GM21360 (cell line): ENCODE data around the gene GPER1.
"Not testable (repeated sequence)": the region's sequence is repeated elsewhere in the genome, so short reads cannot be mapped to it uniquely, and the experiment has no call there.

Source experiments
- ATAC-seq: cut with Tn5 transposase; IDR thresholded peaks from one replicate; pipeline ENCODE4 v1.9.1; 2021; ENCODE audit warnings: mild to moderate bottlenecking, moderate library complexity; ENCODE audit not compliant: unreplicated experiment

The GPER1 gene

DNA sequence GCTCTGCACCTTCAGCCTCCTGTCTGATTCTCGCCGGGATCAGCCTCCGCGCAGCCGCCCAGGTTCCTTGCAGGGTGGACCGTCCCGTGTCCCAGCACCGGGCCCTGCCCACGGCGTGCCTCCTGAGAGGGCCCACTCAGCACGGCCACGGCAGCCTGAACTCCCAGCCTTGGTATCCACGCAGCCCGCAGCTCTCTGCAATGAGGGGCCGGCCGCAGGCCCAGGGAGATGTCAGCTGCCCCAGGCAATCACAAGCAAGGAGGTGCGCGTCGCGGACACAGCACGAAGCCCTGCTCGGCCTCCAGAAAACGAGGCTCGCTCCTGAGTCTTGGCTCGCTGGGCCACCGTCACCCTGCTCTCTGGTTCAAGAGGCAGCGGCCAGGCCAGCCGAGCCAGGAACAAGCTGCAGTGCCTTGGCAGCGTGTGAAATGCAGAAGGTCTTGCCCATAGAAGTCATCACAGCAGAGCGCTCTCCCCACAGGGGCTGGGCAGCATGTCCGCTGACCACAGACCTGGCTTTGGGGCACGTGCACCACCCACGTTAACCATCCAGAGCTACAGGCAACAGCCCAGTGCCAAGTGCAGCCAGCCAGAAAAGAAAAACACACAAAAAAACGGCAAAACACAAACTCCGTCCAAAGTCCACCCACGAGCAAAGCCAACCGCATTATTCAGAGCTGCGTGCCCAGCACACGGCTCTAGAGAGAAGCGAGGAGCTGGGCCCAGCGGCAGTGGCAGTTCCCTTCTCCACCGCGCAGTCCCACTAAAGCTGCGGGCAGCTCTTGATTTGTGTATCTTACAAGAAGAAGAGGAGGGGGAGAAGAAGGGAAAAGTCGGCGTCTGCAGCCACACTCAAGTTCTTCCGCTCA, 13.9 kb downstream of the GPER1 start:
- ATAC-seq: no peak

GRCh38 chr7:1103009-1103788, 15.3 kb downstream of the GPER1 start:
- no peak for ATAC-seq

GRCh38 chr7:1103789-1104515, 16.0 kb downstream of the GPER1 start:
- ATAC-seq: no peak

- no peak for ATAC-seq
Measured at GRCh38 chr7:1104516-1105179, 16.7 kb downstream of the GPER1 start.

DNA sequence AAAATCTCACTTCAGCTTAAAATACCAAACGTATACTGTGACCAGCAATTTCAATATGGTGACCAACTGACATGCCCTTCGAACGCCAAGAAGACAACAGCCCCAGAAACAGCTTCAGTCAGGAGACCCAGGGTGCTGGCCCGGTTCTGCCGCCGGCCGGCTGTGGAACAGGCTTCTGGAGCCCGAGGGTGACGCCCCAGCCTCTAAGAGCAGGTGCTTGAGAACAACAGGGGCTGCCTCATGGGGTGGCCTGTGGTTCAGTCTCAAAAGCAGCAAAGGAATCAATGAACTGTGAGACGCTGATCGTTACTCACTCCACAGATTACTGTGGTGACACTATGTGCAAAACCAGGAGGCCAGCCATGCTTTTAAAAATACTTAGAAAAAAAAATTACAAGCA, 17.3 kb downstream of the GPER1 start:
- peak; percentile 65 for ATAC-seq

DNA sequence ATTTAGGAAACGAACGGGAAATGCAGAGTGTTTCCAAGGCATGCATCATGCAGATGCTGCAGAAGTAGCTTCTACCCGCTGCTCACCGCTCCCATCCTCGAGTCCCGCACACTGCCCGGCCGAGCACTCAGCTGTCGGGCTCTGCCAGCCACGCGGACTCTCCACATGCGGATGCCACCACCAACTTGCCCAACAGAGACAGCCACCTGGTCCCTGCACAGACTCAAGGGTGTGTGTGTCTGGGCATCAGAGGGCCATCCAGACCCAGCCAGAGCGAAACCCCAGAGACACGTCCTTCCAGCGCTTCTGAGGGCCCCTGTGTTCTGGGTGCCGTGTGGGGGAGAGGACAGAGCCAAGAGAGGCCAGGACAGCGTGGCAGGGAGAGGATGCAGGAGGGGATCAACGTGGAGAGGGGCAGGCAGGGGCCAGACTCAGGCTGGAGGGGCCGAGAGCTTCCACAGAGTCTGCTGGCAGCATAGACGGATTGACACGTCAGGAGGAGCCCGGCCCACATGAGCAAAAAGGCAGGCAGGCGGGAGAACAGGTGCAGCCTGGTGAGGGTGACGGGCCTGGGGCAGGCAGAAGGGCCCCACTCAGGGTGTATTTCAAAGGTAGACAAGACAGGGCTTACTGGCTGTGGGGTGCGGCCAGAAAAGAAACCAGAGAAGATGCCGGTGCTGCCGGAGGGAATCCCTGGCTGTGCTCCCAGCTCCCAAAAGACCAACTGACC, 18.3 kb downstream of the GPER1 start:
- no peak for ATAC-seq

DNA sequence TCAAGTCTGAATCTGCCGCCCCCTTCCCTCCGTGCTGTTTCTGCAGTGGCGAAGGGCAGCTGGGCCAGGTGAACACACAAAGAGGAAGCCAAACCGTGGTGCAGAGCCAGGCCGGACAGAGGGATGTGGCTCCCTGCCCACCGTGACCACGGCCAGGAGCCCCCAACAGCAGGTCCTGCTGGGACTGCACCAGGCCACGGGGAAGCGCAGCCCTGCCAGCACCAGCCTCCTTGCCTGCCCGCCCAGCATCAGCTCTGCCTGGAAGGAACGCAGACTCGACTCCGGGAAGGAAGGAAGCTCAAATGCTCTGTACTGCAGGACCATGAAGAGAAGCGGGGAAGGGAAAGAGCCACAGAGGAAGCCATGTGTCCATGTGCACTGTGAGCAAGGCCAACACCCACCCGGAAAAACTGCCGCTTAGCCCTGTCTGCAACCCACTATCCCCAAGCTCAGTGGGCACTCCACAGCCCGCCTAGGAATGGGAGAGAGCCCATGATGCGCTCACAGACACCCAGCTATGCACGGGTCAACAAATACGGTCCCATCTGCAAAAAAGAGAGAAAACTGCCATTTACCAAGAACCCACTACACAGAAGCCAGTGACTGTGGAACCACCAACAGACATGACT, 19.0 kb downstream of the GPER1 start:
- no peak for ATAC-seq

GRCh38 chr7:1108264-1108920, 20.5 kb downstream of the GPER1 start:
- ATAC-seq: no peak

GRCh38 chr7:1109581-1110310, 21.8 kb downstream of the GPER1 start:
- no peak for ATAC-seq

DNA sequence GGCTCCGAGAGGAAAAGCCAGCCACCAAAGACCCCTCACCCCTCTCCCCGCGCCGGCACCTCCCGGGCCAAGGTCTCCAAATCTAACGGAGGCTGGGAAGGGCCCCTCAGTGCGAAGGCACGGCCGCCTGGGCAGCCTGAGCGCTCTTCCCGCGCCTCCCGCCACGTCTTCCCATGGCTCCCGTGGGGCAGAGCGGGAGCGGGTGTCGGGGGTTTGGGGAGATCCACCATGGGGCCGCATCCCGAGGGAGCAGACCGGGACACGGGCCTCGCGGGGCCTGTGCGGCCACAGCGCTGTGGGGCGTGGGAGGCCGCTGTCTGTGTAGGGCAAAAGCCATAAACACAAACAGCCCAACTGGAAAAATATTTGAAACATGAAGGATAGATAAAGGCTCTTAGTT, 22.4 kb downstream of the GPER1 start:
- no peak for ATAC-seq

DNA sequence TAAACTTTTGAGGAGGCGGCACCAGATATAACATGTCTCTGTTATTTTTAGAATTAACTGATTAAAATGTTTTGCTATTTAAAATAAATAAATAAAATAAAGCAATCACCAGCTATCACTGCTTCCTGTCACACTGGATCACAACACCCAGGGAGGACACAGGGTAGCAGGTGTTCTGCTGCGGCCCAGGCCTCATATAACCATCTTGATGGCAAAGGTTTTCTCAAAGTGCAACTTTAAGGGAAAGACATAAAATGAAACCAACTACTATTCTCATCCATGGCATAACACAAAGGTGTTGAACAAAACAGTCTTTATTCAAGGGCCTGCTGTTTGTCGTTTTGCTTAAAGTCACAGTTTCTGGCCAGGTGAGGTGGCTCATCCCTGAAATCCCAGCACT, 23.2 kb downstream of the GPER1 start:
- ATAC-seq: no peak

- no peak for ATAC-seq
Measured at GRCh38 chr7:1112109-1112508, 24.2 kb downstream of the GPER1 start.

- no peak for ATAC-seq
Measured at GRCh38 chr7:1112625-1113547, 25.0 kb downstream of the GPER1 start.

GRCh38 chr7:1113548-1113885, 25.6 kb downstream of the GPER1 start:
- ATAC-seq: no peak

DNA sequence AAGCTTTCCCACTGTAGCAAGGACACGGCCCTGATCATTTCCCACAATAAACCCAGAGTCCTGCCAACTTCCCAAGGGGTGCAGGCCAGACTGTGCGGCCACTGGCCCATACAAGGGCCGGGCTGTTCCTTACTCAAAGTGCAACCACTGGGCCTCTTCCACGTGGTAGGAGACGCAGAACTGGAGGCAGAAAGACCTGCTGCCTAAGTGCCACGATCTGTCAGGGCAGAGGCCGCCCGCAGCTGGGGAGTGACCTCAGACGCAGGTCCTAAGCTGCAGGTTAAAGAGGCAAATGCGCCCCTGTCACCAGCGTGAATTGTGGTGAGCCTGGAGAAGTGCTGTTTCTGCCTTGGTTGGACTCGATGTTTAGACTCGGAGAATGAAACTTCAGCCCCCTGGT, 26.2 kb downstream of the GPER1 start:
- ATAC-seq: no peak

GRCh38 chr7:1114505-1114904, 26.6 kb downstream of the GPER1 start:
- no peak for ATAC-seq

GRCh38 chr7:1115171-1116045, 27.5 kb downstream of the GPER1 start:
- not testable (repeated sequence) for ATAC-seq
